ENCODE results near the gene CLNK. TPM values are rescaled to one million over a fixed set of nuclear protein-coding genes. Genes with fewer than 3 reads are reported as not detected.

The CLNK gene
- polyA plus RNA-seq, 2 of the 4 experiments (the other 2 are of a cell fraction), result not detected

DNA sequence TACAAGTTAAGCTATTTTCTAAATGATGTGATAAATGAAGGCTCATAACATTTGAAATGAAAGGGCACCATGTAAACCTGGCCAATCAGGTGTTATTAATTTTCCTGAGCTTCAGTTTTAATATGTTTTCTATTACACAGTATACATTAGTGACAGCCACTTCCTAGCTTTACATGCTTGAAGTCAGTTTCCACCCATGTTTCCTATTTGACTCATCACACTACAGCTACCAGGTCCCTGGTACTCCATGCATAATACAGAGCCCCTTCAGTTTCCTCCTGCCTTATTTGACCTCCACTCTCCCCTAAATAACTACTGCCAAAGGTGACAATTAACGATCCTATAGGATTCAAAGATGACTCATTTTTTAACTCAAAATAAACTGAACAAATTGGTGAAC, 245.6 kb downstream of the CLNK start:
- Histone ChIP-seq H3K4me1 (no peaks in the 10 kb centered on the region), H3K9me3 (peaks cover 16% of the 10 kb centered on the region; the same call in 2 of the 3 replicates), H3K27ac (no peak overlapping the region), H3K4me3 (no peak overlapping the region), H3K4me2 (no peak overlapping the region)
- no peak for FAIRE-seq
- WGBS (ENCODE audit: missing lambda C conversion rate), result 71% methylated on average over 1 of the region's 1 CpG
- TF ChIP-seq REST (IDR thresholded peaks at IDR 0.05) (no peak), NR3C1 (IDR thresholded peaks at IDR 0.05) (no peak), KDM1A (IDR thresholded peaks at IDR 0.05; ENCODE audit: low read depth) (no peak), EHMT2 (IDR thresholded peaks at IDR 0.05; ENCODE audit: low read depth) (no peak), ELK1 (IDR thresholded peaks at IDR 0.05; ENCODE audit: low read depth, low read length) (no peak), RCOR1 (IDR thresholded peaks at IDR 0.05; ENCODE audit: low read depth, low read length) (no peak), TFCP2L1 (CRISPR knock-in tag; IDR thresholded peaks at IDR 0.05) (no peak), PHF8 (IDR thresholded peaks at IDR 0.05; ENCODE audit: borderline replicate concordance, low read depth) (no peak), MAFK (IDR thresholded peaks at IDR 0.05; ENCODE audit: partially characterized antibody) (no peak)
- no peak for ATAC-seq
- POLR2A ChIA-PET, result no interaction called here
- DNase-seq (ENCODE audit: low read depth in 1 of 2, low spot score in 1 of 2), result no peak
- CTCF ChIA-PET, result no interaction called here

- Histone ChIP-seq H3K4me2 (no peak overlapping the region), H3K4me1 (no peaks in the 10 kb centered on the region), H3K4me3 (no peak overlapping the region), H3K27ac (no peak overlapping the region), H3K9me3 (peaks cover 6% of the 10 kb centered on the region; the same call in 1 of the 3 replicates)
- ChIA-PET CTCF (no interaction called here), POLR2A (no interaction called here)
- no peak for TF ChIP-seq MAX (IDR thresholded peaks at IDR 0.05)
- no peak for TF ChIP-seq CBX8 (IDR thresholded peaks at IDR 0.05)
- TF ChIP-seq RCOR1 (IDR thresholded peaks at IDR 0.05; ENCODE audit: low read depth, low read length), result no peak
- TF ChIP-seq HDAC2 (IDR thresholded peaks at IDR 0.05), result no peak
- TF ChIP-seq TP53 (CRISPR knock-in tag; IDR thresholded peaks at IDR 0.05), result no peak
- TF ChIP-seq RARB (CRISPR knock-in tag; IDR thresholded peaks at IDR 0.05), result no peak
- TF ChIP-seq REST (IDR thresholded peaks at IDR 0.05), result no peak
- TF ChIP-seq JUNB (IDR thresholded peaks at IDR 0.05), result no peak
- TF ChIP-seq PHF8 (IDR thresholded peaks at IDR 0.05; ENCODE audit: borderline replicate concordance, low read depth), result no peak
- TF ChIP-seq CHD2 (IDR thresholded peaks at IDR 0.05; ENCODE audit: low read length, partially characterized antibody), result no peak
- TF ChIP-seq TFCP2L1 (CRISPR knock-in tag; IDR thresholded peaks at IDR 0.05), result no peak
- TF ChIP-seq ZC3H11A (IDR thresholded peaks at IDR 0.05), result no peak
- TF ChIP-seq BHLHE40 (IDR thresholded peaks at IDR 0.05; ENCODE audit: low read depth, low read length), result no peak
- no peak for TF ChIP-seq EP300 (IDR thresholded peaks at IDR 0.05)
- 50% methylated on average over 1 of the region's 1 CpG for WGBS (ENCODE audit: missing lambda C conversion rate)
- ATAC-seq (no peak), DNase-seq (ENCODE audit: low read depth in 1 of 2, low spot score in 1 of 2) (no peak), FAIRE-seq (no peak)
These were observed 246.8 kb downstream of the CLNK start for GRCh38 chr4:10437735-10438134.

Other genes starting within 250 kb of the CLNK start
- gene ZNF518B, start 227.3 kb downstream of the CLNK start, polyA plus RNA-seq (2011; rRNA removed), result 9.4 and 10.8 TPM in 2 replicates
- 5.1 to 5.2 TPM (median 5.1 TPM) in 3 replicates for gene ZNF518B, start 227.3 kb downstream of the CLNK start, polyA plus RNA-seq (2017; fragmentation: RNase III; extraction: RNeasy Plus Mini Kit Qiagen cat#74134 plus additional on column Dnase treatment)